ENCODE measurements around the gene TSHB. TPM values are rescaled to one million over a fixed set of nuclear protein-coding genes. Genes with fewer than 3 reads are reported as not detected.

Gene TSHB
- total RNA-seq, 1 experiment from 2014 or later = not detected

DNA sequence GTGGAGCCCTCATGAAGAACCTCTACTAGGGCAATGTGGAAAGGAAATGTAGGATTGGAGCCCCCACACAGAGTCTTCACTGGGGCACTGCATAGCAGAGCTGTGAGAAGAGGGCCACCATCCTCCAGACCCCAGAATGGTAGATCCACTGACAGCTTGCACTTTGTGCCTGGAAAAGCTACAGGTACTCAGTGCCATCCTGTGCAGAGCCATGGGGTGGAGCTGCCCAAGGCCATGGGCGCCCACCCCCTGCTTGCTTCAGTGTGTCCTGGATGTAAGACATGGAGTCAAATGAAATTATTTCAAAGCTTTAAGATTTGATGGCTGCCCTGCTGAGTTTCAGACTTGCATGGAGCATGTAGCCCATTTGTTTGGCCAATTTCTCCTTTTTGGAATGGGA, 17.2 kb upstream of the TSHB start:
- Histone ChIP-seq H3K27ac (ENCODE audit: low read depth, low read length) (no peak overlapping the region), H4K20me1 (ENCODE audit: insufficient read depth) (no peaks in the 10 kb centered on the region), H3K36me3 (ENCODE audit: control insufficient read depth in 1 of 2, insufficient read depth in 2 of 2, low read length in 2 of 2) (no peaks in the 10 kb centered on the region), H2AFZ (ENCODE audit: low read depth, low read length, poor library complexity, severe bottlenecking) (no peak overlapping the region), H3K9me2 (ENCODE audit: insufficient read depth) (no peaks in the 10 kb centered on the region), H3K27me3 (ENCODE audit: insufficient read depth, low read length) (no peaks in the 10 kb centered on the region), H3K9ac (ENCODE audit: low read length) (no peak overlapping the region), H3K9me3 (ENCODE audit: control insufficient read depth in 1 of 2, insufficient read depth in 1 of 2, low read depth in 1 of 2, low read length in 2 of 2) (no peaks in the 10 kb centered on the region), H3K79me2 (ENCODE audit: insufficient read depth, low read length) (no peaks in the 10 kb centered on the region), H3K4me1 (ENCODE audit: control insufficient read depth in 1 of 2, insufficient read depth in 2 of 2, low read length in 2 of 2) (no peaks in the 10 kb centered on the region), H3K4me2 (ENCODE audit: low read length) (no peak overlapping the region), H3K4me3 (replicated peaks in 1 of 2; ENCODE audit: low read depth in 1 of 2, low read length in 2 of 2) (no peak overlapping the region)
- TF ChIP-seq POLR2A (IDR thresholded peaks at IDR 0.05; ENCODE audit: borderline replicate concordance, extremely low read depth, insufficient read depth, insufficient read length) = no peak
- no peak for TF ChIP-seq CEBPB (IDR thresholded peaks at IDR 0.05; ENCODE audit: low read depth)
- no peak for TF ChIP-seq ZNF274 (IDR thresholded peaks at IDR 0.05; ENCODE audit: low read depth, low read length)
- no peak for TF ChIP-seq YY1 (IDR thresholded peaks at IDR 0.05; ENCODE audit: extremely low read depth, insufficient replicate concordance, low read depth, low read length)
- no peak for TF ChIP-seq CBX3 (IDR thresholded peaks at IDR 0.05; ENCODE audit: low read depth)
- TF ChIP-seq RAD21 (IDR thresholded peaks at IDR 0.05; ENCODE audit: low read depth) = no peak
- TF ChIP-seq, protein P1, sequence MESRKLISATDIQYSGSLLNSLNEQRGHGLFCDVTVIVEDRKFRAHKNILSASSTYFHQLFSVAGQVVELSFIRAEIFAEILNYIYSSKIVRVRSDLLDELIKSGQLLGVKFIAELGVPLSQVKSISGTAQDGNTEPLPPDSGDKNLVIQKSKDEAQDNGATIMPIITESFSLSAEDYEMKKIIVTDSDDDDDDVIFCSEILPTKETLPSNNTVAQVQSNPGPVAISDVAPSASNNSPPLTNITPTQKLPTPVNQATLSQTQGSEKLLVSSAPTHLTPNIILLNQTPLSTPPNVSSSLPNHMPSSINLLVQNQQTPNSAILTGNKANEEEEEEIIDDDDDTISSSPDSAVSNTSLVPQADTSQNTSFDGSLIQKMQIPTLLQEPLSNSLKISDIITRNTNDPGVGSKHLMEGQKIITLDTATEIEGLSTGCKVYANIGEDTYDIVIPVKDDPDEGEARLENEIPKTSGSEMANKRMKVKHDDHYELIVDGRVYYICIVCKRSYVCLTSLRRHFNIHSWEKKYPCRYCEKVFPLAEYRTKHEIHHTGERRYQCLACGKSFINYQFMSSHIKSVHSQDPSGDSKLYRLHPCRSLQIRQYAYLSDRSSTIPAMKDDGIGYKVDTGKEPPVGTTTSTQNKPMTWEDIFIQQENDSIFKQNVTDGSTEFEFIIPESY (IDR thresholded peaks at IDR 0.05; ENCODE audit: extremely low read depth, insufficient replicate concordance, low read length) = no peak
- no peak for TF ChIP-seq SP1 (IDR thresholded peaks at IDR 0.05; ENCODE audit: low read depth)
- TF ChIP-seq JUND (IDR thresholded peaks at IDR 0.05) = no peak
- no peak for TF ChIP-seq TCF7L2 (IDR thresholded peaks at IDR 0.05; ENCODE audit: borderline replicate concordance, extremely low read depth, insufficient read depth, insufficient read length)
- no peak for TF ChIP-seq POLR2AphosphoS5 (IDR thresholded peaks at IDR 0.05; ENCODE audit: low read depth, low read length)
- TF ChIP-seq, protein P2, sequence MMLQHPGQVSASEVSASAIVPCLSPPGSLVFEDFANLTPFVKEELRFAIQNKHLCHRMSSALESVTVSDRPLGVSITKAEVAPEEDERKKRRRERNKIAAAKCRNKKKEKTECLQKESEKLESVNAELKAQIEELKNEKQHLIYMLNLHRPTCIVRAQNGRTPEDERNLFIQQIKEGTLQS (IDR thresholded peaks at IDR 0.05) = no peak
- TF ChIP-seq FOSL1 (IDR thresholded peaks at IDR 0.05; ENCODE audit: low read depth) = no peak
- TF ChIP-seq ZFX (IDR thresholded peaks at IDR 0.05) = no peak
- TF ChIP-seq ELF1 (IDR thresholded peaks at IDR 0.05; ENCODE audit: borderline replicate concordance, low read depth) = no peak
- TF ChIP-seq SIN3A (IDR thresholded peaks at IDR 0.05; ENCODE audit: low read depth) = no peak
- intact Hi-C loops (cut with micrococcal nuclease) = no loop called here
- POLR2A ChIA-PET = no interaction called here
- DNase-seq (ENCODE audit: low read depth, low spot score) (no peak), ATAC-seq (no peak)
- CTCF ChIA-PET = no interaction called here
- RAD21 ChIA-PET (ENCODE audit: low non-redundant PET in 1 of 2, low total read pairs in 2 of 2, uncharacterized antibody in 2 of 2, unreplicated experiment in 2 of 2) = no interaction called here
- no TSS peak for BruUV-seq (replicated peaks)

Measured in HCT116 (cell line).